ENCODE results near the gene TTC9.

Gene TTC9

DNA sequence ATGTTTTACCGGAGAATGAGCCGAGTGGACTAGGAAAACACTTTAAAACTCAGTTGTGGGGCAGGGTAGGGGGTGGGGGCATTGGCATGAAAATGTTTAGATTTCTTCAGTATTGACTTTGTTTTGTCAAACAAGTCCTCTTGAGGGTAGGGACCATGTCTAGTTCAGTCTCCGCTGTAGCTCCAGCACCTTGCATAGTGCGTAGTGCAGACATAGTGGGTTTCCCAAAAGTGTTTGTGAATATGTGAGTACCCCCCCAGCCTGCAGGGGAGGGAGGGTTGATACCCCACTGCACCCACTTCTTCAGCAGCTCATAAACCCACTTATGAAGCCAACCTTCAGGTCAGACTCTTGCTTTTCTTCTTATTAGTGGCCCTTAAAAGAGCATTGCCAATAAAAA is 71.4 kb downstream of the TTC9 start:
- TF ChIP-seq, protein P1, sequence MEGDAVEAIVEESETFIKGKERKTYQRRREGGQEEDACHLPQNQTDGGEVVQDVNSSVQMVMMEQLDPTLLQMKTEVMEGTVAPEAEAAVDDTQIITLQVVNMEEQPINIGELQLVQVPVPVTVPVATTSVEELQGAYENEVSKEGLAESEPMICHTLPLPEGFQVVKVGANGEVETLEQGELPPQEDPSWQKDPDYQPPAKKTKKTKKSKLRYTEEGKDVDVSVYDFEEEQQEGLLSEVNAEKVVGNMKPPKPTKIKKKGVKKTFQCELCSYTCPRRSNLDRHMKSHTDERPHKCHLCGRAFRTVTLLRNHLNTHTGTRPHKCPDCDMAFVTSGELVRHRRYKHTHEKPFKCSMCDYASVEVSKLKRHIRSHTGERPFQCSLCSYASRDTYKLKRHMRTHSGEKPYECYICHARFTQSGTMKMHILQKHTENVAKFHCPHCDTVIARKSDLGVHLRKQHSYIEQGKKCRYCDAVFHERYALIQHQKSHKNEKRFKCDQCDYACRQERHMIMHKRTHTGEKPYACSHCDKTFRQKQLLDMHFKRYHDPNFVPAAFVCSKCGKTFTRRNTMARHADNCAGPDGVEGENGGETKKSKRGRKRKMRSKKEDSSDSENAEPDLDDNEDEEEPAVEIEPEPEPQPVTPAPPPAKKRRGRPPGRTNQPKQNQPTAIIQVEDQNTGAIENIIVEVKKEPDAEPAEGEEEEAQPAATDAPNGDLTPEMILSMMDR (conservative IDR thresholded peaks at IDR 0.05; ENCODE audit: low read depth, low read length), result no peak
- DNase-seq (ENCODE audit: low read depth), result no peak

DNA sequence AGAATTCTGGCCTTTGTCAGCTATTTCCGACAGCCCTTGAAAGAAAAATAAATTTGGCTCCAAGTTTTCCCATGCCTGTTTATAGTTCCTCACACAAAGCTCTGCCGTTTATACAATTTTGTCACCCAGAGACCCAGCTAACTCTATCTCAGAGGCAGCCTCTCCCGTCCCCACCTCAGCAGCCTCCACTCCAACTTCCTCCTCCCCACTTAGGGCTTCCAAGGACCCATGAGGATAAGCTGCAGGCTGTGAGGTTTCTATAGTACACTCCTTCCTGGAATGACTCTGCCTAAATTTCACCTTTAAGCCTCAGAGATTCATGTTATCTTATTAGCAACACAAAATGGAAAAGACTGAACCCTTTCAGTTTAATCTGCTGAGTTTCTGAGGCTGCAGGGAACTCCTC is 71.8 kb downstream of the TTC9 start:
- DNase-seq (ENCODE audit: low read depth), result peak; percentile 5
- TF ChIP-seq, protein P1 (conservative IDR thresholded peaks at IDR 0.05; ENCODE audit: low read depth, low read length), result no peak

More for the DNA sequence above, 71.4 kb downstream of the TTC9 start:
- no peak overlapping the region for H3K4me3 ChIP-seq (ENCODE audit: low read depth, low read length)

DNA sequence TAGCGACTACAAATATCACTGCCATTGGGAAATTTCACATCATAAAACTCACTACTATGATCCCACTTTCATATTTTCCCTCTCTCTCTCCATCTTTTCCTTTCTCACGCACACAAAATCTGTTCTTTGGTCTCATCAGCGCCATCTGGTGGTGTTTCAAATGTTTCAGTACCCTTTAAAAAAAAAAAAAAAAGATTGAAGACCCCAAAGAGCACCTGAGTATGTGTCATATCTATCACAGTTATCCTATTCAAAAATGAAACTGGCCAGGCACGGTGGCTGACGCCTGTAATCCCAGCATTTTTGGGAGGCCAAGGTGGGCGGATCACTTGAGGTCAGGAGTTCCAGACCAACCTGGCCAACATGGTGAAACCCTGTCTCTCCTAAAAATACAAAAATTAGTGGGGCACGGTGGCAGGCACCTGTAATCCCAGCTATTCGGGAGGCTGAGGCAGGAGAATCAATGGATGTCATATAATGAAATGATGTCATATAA is 72.4 kb downstream of the TTC9 start:
- DNase-seq (ENCODE audit: low read depth), result peak; percentile 74
- TF ChIP-seq, protein P1 (conservative IDR thresholded peaks at IDR 0.05; ENCODE audit: low read depth, low read length), result peak; percentile 59
- no peak overlapping the region for H3K4me3 ChIP-seq (ENCODE audit: low read depth, low read length)

More for the DNA sequence above, 71.8 kb downstream of the TTC9 start:
- no peak overlapping the region for H3K4me3 ChIP-seq (ENCODE audit: low read depth, low read length)

DNA sequence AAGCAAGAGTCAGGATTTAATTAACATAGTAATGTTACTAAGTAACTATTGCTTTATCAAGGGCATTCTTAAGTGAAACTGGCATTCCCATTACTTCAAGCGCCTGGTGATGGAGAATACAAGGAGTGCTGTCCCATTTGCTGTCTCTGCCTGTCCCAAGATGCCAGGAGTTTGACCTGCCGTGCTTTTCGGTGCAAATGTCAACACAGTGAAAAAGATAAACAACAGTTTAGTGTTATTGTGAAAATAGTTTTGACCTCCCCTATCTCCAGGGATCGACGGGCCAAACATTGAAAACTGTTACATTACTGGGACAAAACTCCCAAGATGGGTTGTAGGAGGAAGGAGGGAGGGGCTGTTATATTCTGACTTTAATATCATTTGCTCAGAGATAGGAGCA is 74.8 kb downstream of the TTC9 start:
- TF ChIP-seq, protein P1 (conservative IDR thresholded peaks at IDR 0.05; ENCODE audit: low read depth, low read length), result no peak
- no peak for DNase-seq (ENCODE audit: low read depth)
- no peak overlapping the region for H3K4me3 ChIP-seq (ENCODE audit: low read depth, low read length)

DNA sequence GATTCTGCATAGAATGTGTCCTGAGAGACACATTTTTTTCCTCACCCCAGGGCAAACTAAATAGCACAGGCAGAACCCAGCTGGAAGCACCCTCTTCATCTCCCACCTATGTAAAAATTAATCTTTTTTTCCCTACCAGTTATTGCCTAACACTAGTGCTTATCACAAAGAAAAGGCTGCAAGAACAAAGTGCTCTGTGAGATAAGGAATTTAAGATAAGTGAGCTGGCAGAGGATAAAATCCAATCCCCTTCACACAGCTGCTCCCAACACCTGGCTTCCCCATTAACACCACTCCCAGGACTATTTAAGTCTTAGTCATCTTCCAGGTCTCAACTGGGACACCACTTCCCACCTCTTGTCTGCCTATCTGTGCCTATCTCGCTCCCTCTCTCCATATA is 75.2 kb downstream of the TTC9 start:
- TF ChIP-seq, protein P1 (conservative IDR thresholded peaks at IDR 0.05; ENCODE audit: low read depth, low read length), result no peak
- no peak for DNase-seq (ENCODE audit: low read depth)
- H3K4me3 ChIP-seq (ENCODE audit: low read depth, low read length), result no peak overlapping the region

DNA sequence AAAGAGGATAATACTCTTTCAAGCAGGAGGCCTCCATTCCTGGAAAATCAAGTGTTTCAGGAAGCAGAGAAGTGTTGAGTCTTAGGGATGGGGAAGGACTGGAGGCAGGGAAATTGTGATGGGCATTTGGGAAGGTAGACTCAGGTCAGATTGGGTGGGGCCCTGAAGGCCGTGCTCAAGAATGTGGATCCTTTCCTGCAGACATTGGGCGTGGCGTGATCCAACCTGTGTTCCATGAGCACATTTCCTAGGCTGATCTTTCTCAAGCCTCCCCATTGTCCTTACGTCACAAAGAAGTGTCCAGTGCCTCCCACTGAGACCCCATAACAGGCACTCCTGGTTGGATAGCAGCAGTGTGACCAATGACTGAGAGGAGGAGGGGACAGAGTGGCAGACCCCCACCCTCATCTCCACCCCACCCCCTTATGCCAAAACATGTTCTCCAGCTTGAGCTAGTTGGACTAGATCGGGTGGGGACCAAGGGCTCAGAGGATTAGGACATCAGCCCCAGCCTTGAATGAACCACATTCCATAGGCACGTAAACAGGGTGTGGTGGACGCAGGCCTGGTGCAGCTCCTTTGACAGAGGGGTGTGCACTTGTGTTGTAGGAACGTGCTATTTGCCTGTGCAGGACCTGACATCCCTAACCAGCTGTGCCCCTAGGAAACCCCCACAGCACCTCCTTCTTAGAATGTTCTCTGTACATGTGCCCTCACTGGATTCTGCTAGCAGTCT is 76.8 kb downstream of the TTC9 start:
- TF ChIP-seq, protein P1 (conservative IDR thresholded peaks at IDR 0.05; ENCODE audit: low read depth, low read length), result no peak
- DNase-seq (ENCODE audit: low read depth), result no peak
- no peak overlapping the region for H3K4me3 ChIP-seq (ENCODE audit: low read depth, low read length)

DNA sequence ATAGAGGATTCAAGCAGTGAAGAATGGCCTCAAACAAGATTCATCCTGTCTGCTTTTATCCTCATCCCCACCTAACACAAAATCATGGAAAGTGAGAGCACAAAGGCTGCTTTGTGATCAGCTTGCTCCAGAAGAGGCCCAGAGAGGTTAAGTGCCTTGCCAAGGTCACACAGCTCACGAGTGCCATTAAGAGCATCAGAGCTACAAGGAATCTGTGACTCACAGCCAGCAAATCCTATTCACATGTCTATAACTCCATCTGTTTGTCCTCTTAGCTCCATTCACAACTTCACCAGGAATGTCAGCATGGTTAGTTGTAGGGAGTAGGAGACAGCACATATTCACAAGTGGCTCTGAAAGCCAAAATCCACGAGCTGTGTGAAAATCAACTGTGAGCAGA is 79.8 kb downstream of the TTC9 start:
- peak; percentile 28 for DNase-seq (ENCODE audit: low read depth)
- H3K4me3 ChIP-seq (ENCODE audit: low read depth, low read length), result no peak overlapping the region

More for the DNA sequence above, 79.8 kb downstream of the TTC9 start:
- TF ChIP-seq, protein P1 (conservative IDR thresholded peaks at IDR 0.05; ENCODE audit: low read depth, low read length), result no peak

All from choroid plexus epithelial cell (primary cell).